NOMO-1 treated with dmso at 0.1 percent for 144 hours (cell line): ENCODE measurements around the gene ISL1.

Experiments
- DNase-seq: peaks from one replicate; lab custom pipeline; 2025; ENCODE audit not compliant: unreplicated experiment; lab: John Stamatoyannopoulos, UW

Gene ISL1

DNA sequence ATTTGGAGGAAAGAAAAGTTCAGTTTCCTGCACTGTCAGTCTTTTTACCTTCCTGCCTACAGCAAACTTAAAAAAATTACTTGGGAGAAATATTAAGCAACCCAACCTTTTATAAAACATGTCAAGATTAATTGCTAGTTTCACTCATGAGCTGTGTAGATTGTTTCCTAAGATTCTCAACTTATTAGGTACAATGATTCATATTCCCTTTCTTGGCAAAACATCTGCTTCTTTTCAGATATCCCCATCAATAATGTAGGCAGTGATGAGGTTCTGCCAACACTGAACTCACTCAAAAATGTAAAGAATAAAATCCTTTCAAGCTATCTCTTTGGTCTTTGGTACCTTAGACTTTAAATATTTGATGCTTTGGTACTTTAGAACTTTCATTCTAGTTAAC, 56.0 kb downstream of the ISL1 start:
- DNase-seq, result no peak
